T-helper 9 cell (primary cell): ENCODE results near the gene CUL7.
"Not testable (repeated sequence)": the region's sequence is repeated elsewhere in the genome, so short reads cannot be mapped to it uniquely, and the experiment has no call there.

ENCODE experiments used
- DNase-seq: peaks from one replicate; pipeline ENCODE4 v3.0.0-alpha.2; 2020
- total RNA-seq, 2 donors: gene quantifications; one replicate each; lab custom pipeline; 2026; lab: John Stamatoyannopoulos, UW

CUL7 gene
- 15.9 to 18.1 reads per million in 2 donors for total RNA-seq

- peak; percentile 80 for DNase-seq
Measured at GRCh38 chr6:43053545-43054205, at the start of gene CUL7. Gene CUL7 (minus strand): TSS chr6:43053851. CDS start chr6:43052788, 1,063 bp downstream.

DNA sequence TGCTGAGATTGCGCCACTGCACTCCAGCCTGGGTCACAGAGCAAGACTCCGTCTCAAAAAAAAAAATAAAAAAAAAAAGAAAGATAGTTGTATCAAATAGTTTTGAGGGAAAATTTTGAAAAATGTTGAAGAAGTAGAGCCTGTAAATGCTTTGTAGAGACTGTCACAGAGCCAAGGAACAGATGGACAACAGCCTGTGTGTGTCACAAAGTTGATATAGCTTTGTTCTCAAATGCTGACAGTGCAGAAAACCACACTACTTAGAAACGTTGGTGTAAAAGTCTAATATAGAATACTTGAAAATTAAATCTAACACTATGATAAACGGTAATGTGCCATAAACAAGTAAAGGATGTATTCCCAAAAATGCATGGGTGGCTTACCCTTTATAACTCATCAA is 47.8 kb upstream of the CUL7 start:
- DNase-seq: no peak

- DNase-seq: no peak
Measured at GRCh38 chr6:43097502-43097901, 43.9 kb upstream of the CUL7 start.

DNA sequence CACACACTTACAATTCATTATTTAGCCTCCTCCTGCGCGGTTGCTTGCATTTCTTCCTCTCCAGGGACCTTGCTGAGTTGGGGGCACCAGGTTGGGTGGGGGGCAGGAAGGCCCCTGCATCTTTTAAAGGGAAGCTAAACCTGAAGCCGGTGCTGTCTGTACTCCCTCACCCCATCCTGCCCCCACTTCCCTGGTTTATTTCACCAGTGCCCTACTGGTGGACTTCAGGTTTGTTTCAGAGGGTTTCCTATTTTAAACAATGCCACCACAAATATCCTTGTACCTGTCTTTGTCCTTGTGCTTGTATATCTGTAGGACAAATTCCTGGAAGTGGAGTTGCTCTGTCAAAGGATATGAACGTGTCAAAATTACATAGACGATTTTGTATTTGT is 43.4 kb upstream of the CUL7 start:
- no peak for DNase-seq

DNA sequence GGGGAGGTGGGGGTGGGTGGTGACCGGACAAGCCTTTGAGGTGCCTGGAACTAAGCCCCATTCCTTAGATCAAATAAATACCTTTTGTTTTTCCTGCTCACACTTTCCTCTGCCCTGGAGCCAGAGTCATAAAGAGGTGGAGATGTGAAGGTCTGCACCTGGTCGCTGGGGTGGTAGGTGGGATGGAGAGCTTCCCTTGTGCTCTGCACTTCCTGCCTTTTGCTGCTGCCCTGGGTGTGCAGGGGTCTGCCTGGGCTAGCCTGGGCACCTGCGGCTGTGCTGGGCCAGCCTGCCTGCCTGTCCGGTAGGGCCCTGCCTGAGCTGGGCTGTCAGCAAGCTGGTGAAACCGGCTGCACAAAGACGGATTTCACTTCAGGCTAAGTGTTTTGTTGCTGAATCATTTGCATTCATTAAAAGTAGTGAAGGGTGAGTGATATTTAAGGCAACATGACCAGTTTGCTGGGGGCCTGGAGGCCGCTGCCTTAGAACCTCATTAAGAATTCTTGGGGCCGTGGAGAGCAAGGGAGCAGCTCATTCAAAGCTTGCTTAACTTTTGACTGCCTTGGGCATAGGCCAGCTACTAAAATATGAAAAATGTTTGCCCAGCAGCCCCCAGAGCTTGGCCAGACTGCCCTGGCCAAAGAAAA is 42.9 kb upstream of the CUL7 start:
- no peak for DNase-seq

GRCh38 chr6:43095939-43096338 is 42.3 kb upstream of the CUL7 start:
- no peak for DNase-seq

DNA sequence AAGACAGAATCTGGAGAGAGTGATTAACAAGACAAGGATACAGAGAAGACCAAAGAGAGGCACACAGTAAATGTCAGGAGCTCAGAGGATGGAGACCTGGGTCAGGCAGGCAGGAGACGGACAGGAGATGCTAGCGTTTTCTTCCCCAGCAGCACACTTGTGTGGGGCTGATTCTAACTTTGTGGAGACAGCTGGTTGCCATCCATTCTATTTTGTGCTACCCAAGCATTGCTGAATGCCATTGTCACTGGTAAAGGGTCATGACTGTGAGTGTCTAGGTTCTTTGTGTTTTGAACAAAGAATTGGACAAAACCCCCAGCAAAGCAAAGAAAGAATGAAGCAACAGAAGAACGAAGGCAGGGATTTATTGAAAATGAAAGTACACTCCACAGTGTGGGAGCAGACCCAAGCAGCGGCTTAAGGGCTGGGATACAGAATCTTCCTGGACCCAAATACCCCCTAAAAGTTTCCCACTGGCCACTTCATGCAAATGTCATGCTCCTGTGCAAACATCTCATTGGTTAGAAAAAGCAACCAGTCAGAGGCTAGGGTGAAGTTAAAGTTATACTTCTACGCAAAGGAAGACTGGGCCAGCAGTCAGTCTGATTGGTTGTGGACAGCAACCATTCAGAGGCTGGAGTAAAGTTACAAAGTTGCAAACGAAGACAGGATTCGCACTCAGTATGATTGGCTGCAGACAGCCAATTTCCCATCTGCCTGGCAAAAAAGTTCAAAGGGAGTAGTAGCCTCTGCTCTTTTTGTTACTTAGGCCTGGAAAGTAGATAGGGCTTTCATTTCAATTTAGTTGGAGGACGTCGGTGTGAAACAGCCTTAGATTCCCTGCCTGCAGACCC is 40.0 kb upstream of the CUL7 start:
- DNase-seq: no peak

- DNase-seq: no peak
Measured at GRCh38 chr6:43092635-43093034, 39.0 kb upstream of the CUL7 start.

GRCh38 chr6:43091436-43091991 is 37.9 kb upstream of the CUL7 start:
- DNase-seq: no peak

DNA sequence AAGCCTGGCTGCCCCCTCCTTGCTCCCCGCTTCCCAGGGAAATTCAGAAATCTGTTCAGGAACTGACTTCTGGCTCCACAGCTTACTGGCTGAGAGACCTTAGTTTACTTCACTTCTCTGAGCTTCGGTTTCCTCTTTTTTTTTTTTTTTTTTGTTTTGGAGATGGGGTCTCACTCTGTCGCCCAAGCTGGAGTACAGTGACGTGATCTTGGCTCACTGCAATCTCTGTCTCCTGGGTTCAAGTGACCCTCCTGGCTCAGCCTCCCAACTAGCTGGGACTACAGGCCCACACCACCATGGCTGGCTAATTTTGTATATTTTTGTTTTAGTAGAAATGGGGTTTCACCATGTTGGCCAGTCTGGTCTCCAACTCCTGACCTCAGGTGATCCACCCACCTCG is 37.4 kb upstream of the CUL7 start:
- no peak for DNase-seq

DNA sequence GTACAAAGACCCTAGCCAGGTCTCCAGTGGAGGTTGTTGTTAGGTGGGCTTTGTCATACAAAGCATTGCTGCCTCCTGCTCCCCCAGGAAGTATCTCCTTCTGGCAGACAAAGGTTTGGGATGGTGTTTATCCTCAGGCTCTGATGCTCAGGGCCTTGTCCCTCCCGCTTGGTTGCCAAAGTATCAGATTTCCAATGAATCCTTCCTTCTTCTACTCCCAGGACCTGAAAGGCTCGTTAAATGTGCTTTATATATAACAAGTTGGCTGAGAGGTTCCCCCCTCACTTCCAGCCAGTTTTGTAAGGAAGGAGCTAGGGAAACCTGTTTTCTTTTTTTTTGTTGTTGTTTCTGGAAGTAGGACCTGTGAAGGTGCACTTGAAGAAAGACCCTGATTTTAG is 36.9 kb upstream of the CUL7 start:
- no peak for DNase-seq

DNA sequence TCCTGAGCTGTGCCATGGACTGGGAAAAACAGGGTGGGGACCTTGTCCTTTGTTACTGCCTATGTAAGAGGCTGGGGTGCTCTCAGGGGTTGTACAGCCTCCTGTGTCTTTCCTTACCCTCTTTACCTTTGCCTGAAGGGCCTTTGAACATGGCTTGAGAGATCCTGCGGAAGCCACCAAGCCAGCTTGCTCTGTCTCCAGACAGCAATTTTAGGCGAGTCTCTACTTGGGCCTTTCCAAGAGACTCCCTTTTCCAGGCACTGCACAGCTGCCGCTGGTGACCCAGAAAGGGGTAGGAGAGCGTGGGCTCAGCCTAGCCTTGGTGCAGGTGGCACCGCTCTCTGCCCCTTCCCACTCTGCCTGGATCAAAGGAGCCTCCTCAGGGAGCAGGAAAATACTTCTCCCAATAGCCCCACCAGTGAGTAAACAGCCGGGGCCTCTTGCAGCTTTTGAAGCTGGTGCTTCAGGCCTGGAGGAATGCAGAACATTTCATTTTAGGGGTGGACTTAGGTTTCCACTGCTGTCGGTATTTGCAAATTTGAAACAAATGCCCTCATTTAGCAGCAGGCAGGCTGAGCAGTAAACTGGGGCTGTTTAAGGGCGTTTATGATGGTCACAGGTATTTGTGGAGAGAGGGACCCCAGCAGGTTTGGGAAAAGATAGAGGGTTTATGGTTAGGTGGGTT is 36.4 kb upstream of the CUL7 start:
- DNase-seq: no peak

DNA sequence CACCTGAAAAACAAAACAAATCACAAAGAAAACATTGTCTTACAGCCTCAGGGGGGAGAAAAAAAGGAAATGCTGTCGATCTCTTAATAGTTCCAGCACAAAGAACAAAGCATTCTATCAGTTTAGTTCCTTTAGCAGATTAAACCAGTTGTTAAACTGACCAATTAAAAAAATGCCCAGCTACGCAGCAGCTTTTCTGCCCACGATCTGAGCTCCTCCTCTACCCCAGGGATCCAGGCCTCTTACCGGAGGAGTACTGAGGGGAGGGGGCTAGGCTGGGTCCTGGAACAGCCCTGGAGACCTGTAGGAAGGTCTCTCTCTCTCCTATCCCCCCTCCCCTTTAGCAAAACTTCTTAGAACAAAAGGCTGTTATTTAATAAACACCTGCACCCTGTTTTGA is 35.8 kb upstream of the CUL7 start:
- no peak for DNase-seq

DNA sequence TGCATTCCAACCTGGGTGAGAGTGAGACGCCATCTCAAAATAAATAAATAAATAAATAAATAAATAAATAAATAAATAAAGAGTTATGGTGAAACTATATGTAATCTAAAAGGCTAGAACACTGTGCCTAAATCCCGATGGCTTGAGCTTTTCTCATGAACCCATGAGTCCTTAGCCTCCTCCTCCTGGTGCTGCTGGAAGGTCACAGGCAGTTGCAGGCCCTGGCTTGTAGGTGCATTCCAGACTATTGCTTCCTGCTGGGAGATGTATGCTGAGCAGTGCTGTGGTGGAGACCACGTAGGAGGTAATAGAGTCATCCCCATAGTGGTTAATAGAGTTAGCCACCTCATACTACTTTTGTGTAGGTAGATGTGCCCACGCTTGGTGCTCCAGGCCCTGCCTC is 35.0 kb upstream of the CUL7 start:
- DNase-seq: no peak

DNA sequence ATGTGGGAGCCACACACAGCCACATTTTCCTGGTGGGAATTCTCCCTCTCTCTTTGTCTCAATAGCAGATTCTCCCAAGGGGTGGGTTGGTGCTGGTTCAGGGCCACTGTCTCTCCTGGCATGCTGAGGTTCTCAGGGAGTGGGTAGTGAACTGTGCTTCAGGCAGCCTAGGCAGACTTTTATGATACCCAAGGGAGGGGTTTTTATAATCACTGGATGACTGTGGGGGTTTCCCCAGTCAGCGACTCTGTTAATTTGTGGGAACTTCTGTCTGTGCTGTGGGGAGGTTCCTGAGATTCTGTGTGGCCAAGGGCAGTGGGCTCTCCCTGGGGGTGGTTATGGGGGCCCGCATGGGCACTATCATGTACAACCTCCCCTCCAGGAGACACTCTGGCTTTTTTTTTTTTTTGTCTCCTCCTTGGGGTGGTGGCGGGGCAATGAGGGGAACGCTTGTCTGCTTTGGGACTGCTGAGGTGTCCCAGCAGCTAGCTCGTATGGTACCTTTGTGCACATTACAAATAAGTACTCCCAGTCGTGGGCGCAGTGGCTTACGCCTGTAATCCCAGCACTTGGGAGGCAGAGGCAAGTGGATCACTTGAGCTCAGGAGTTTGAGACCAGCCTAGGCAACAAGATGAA is 32.5 kb upstream of the CUL7 start:
- DNase-seq: no peak

- DNase-seq: no peak
Measured at GRCh38 chr6:43082806-43083655, 29.4 kb upstream of the CUL7 start.

GRCh38 chr6:43081922-43082321 is 28.3 kb upstream of the CUL7 start:
- not testable (repeated sequence) for DNase-seq

DNA sequence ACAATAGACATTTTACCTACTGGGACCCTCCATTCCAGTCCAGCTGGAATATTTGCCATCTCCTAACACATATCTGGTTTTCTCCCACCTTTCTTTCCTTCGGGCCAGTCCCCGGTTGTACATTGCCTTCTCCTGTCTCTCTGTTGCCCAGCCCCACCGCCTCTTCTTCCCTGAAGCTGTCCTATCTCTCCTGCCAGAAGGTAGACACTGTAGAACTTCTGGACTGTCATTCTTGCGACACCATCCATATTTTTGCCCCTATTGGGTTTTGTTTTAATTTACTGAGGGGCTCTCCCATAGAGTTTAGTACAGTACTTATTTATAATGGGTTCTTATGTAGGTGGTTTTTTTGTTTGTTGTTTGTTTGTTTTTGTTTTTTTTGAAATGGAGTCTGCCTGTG is 27.4 kb upstream of the CUL7 start:
- no peak for DNase-seq

DNA sequence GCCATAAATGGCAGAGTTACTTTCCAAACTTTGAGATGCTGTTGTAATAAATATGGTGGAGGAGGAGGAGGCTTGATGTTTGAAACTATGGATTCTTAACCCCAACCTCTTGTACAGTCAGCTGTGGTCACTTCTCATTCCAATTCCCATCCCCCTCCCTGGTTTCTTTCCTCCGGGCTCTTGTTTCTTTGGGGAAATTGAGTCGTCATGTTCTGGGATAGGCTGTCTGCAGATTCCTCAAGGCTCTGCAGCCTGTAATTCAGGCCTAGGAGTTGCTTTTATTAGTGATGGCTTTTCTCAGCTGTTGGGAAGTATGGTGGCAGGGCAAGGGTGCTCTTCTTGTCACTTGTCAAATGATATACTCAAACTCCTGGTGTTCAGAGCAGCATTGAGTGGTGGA is 25.0 kb upstream of the CUL7 start:
- no peak for DNase-seq

GRCh38 chr6:43077981-43078511 is 24.4 kb upstream of the CUL7 start:
- no peak for DNase-seq

DNA sequence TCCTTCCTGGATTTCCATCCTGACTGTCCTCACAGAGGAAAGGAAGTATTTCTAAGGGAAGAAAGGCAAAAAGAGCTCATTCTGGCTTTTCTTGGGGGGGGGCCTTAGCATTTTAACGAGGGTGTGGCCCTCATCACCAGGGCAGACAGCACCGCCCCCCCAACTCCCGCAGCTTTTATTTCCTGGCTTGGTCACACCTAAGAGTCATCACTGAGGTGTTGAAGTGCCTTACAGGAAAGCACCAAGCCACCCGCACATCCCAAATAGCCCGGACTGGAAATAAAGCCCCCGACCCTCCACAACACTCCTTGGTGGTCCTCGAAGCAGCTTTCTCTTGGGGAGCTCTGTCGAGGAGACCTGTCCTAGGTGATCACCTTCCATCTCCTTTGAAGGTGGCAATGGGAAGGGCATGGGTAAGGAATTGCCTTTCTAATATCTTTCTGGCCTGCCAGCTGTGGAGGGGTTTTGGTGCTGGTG is 23.7 kb upstream of the CUL7 start:
- DNase-seq: no peak
